Suprapubic skin (tissue), 4 donors: ENCODE measurements around the gene PLXDC1.

Experiments
- CTCF ChIP-seq, 2 donors: fragments of 200-600 bp in 1 of 2; fragments of 450-650 bp in 1 of 2; sonication (generic) in 1 of 2; IDR thresholded peaks; one replicate each; pipeline ENCODE4 v1.5.1; 2016 to 2019; ENCODE audit warnings: antibody characterized with exemption in 2 of 2, mild to moderate bottlenecking in 1 of 2, moderate library complexity in 1 of 2
- POLR2A ChIP-seq, 2 donors: fragments of 450-650 bp; IDR thresholded peaks; one replicate each; pipeline ENCODE4 v1.6.1; 2017; ENCODE audit warnings: antibody characterized with exemption in 2 of 2, mild to moderate bottlenecking in 2 of 2, moderate library complexity in 2 of 2
- POLR2AphosphoS5 ChIP-seq, 3 donors: sonication (generic); formaldehyde crosslinking; IDR thresholded peaks; one replicate each; pipeline ENCODE4 v1.6.1; 2017; ENCODE audit warnings: antibody characterized with exemption in 3 of 3

GRCh38 chr17:39058524-39058923, 92.9 kb downstream of the PLXDC1 start:
- no peak for TF ChIP-seq CTCF (IDR thresholded peaks at IDR 0.05)
- TF ChIP-seq POLR2AphosphoS5 (IDR thresholded peaks at IDR 0.05) = no peak
- no peak for TF ChIP-seq POLR2A (IDR thresholded peaks at IDR 0.05)
